WTC11 (cell line): ENCODE data around the gene C17orf114.

Experiments used
- ATAC-seq: fragments of 200-7000 bp; cut with Tn5 transposase; 2 replicates; pipeline ENCODE4 v1.10.0; 2021; ENCODE audit warnings: mild to moderate bottlenecking, moderate library complexity
- CTCF ChIA-PET: fragments of 300-600 bp; sonication (Branson Sonifier 250); formaldehyde crosslinking; loops from one replicate; lab custom pipeline; 2021; ENCODE audit warnings: antibody characterized with exemption; lab: Charles Lee
- POLR2A ChIA-PET: fragments of 350-600 bp; sonication (Branson Sonifier 250); formaldehyde crosslinking; loops from one replicate; lab custom pipeline; 2021; ENCODE audit warnings: antibody characterized with exemption; lab: Charles Lee
- DNase-seq: peaks from one replicate; pipeline ENCODE4 v3.0.0; 2021; ENCODE audit warnings: low spot score
- H3K27ac Mint-ChIP-seq: 2 replicates; pipeline ENCODE4 v1.8.0; 2021; ENCODE audit warnings: mixed read lengths
- H3K27me3 Mint-ChIP-seq: 2 replicates; pipeline ENCODE4 v1.8.0; 2021; ENCODE audit warnings: low read depth, mild to moderate bottlenecking, moderate library complexity, mixed read lengths
- H3K36me3 Mint-ChIP-seq: 2 replicates; pipeline ENCODE4 v1.8.0; 2021; ENCODE audit warnings: mixed read lengths
- H3K4me1 Mint-ChIP-seq: 2 replicates; pipeline ENCODE4 v1.8.0; 2022; ENCODE audit warnings: mixed read lengths
- H3K4me3 Mint-ChIP-seq: 2 replicates; pipeline ENCODE4 v1.8.0; 2021; ENCODE audit warnings: mild to moderate bottlenecking, moderate library complexity, mixed read lengths
- H3K9me3 Mint-ChIP-seq: 2 replicates; pipeline ENCODE4 v1.8.0; 2021; ENCODE audit warnings: mixed read lengths
- FOXK1 ChIP-seq: sonication (generic); formaldehyde crosslinking; IDR thresholded peaks from 2 replicates; pipeline ENCODE4 v1.8.0; 2022; ENCODE audit warnings: mild to moderate bottlenecking, moderate library complexity, missing genetic modification reagents
- FOXP1 ChIP-seq: sonication (generic); formaldehyde crosslinking; IDR thresholded peaks from 2 replicates; pipeline ENCODE4 v1.8.0; 2022; ENCODE audit warnings: missing genetic modification reagents, mild to moderate bottlenecking, moderate library complexity, borderline replicate concordance
- KAT7 ChIP-seq: sonication (generic); formaldehyde crosslinking; IDR thresholded peaks from 2 replicates; pipeline ENCODE4 v1.8.1; 2023; ENCODE audit warnings: missing genetic modification reagents, mild to moderate bottlenecking, borderline replicate concordance
- RORB ChIP-seq: fragments of 250-450 bp; sonication (Bioruptor Pico); IDR thresholded peaks from 2 replicates; pipeline ENCODE4 v1.9.0; 2021; ENCODE audit warnings: mild to moderate bottlenecking
- SP1 ChIP-seq: sonication (generic); formaldehyde crosslinking; conservative IDR thresholded peaks from 2 replicates; pipeline ENCODE4 v1.8.1; 2022; ENCODE audit warnings: missing genetic modification reagents
- TP53 ChIP-seq: sonication (generic); formaldehyde crosslinking; IDR thresholded peaks from 2 replicates; pipeline ENCODE4 v1.8.1; 2023; ENCODE audit warnings: mild to moderate bottlenecking, missing genetic modification reagents
- ZNF138 ChIP-seq: sonication (generic); formaldehyde crosslinking; conservative IDR thresholded peaks from 2 replicates; pipeline ENCODE4 v1.8.1; 2022; ENCODE audit warnings: mild to moderate bottlenecking, moderate library complexity, missing genetic modification reagents
- ZNF263 ChIP-seq: sonication (generic); formaldehyde crosslinking; IDR thresholded peaks from 2 replicates; pipeline ENCODE4 v1.8.1; 2022; ENCODE audit warnings: low read depth, mild to moderate bottlenecking, moderate library complexity, missing genetic modification reagents
- ZNF281 ChIP-seq: sonication (generic); formaldehyde crosslinking; IDR thresholded peaks from 2 replicates; pipeline ENCODE4 v1.8.0; 2023; ENCODE audit warnings: mild to moderate bottlenecking, missing genetic modification reagents
- ZNF416 ChIP-seq: fragments of 250-450 bp; sonication (Bioruptor Pico); IDR thresholded peaks from 2 replicates; pipeline ENCODE4 v1.9.0; 2021; ENCODE audit warnings: mild to moderate bottlenecking, inconsistent platforms
- ZNF423 ChIP-seq: fragments of 250-450 bp; sonication (Bioruptor Pico); IDR thresholded peaks from 2 replicates; pipeline ENCODE4 v2.1.2; 2022; ENCODE audit warnings: mild to moderate bottlenecking, moderate library complexity
- TF ChIP-seq, protein P1 (sequence below): sonication (generic); formaldehyde crosslinking; IDR thresholded peaks from 2 replicates; pipeline ENCODE4 v1.8.1; 2022; ENCODE audit warnings: mild to moderate bottlenecking, moderate library complexity, missing genetic modification reagents
- TF ChIP-seq, protein P2 (sequence below): sonication (generic); formaldehyde crosslinking; IDR thresholded peaks from 2 replicates; pipeline ENCODE4 v1.8.0; 2022; ENCODE audit warnings: mild to moderate bottlenecking, missing genetic modification reagents

Gene C17orf114

DNA sequence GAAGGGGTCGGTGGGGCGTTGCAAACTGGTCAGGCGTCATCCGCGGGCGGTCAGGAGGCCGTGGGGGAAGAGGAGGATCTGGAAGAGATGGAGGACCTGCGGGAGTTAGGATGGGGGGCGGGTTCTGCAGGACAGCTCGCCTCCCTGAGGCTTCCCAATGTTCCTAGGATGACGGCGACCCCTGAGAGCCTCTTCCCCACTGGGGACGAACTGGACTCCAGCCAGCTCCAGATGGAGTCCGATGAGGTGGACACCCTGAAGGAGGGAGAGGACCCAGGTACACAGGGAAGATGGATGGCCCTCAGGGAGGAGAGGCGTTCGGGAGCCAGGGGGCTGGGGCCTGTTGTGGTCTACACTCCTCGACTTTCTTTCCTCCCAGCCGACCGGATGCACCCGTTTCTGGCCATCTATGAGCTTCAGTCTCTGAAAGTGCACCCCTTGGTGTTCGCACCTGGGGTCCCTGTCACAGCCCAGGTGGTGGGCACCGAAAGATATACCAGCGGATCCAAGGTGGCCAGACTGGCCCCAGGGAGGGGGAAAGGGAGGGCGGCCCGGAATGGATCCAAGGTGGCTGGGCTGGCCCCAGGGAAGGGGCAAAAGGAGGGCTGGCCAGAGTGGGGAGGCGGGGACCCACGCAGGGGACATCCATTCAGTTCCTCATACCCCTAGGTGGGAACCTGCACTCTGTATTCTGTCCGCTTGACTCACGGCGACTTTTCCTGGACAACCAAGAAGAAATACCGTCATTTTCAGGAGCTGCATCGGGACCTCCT lies 5.7 kb upstream of the C17orf114 start:
- peak overlapping the region; percentile 36; the same call in 1 of the 2 replicates for H3K27ac Mint-ChIP-seq
- peak overlapping the region; percentile 89 for H3K4me3 Mint-ChIP-seq
- ChIA-PET POLR2A (interaction anchor here (0.7 to 1.1 kb wide), 3 partner anchors 12 to 62 kb away, joined by 3 read pairs; partner anchors contain the start of gene PSMB6), CTCF (interaction anchor here (0.6 to 3.7 kb wide), 11 partner anchors 12 to 501 kb away, joined by 3 to 27 read pairs (median 3); partner anchors contain the start of genes ARRB2, C17orf107, GLTPD2 and MED11)
- DNase-seq (no peak), ATAC-seq (peak; percentile 3; the same call in 1 of the 2 replicates)
- TF ChIP-seq ZNF263 (CRISPR knock-in tag) (0 out of 2 replicates have a peak, but pooled peaks have one; percentile 15), FOXK1 (CRISPR knock-in tag) (no peak)
- no peaks in the 10 kb centered on the region for H3K9me3 Mint-ChIP-seq
- peaks cover 10% of the 10 kb centered on the region for H3K4me1 Mint-ChIP-seq
- peaks cover 17% of the 10 kb centered on the region for H3K36me3 Mint-ChIP-seq
- H3K27me3 Mint-ChIP-seq: peaks cover 4% of the 10 kb centered on the region; the same call in 1 of the 2 replicates

GRCh38 chr17:4806777-4807604 lies 4.9 kb upstream of the C17orf114 start, which contains the start of gene PLD2:
PLD2 (plus strand) TSS chr17:4807152; CDS start chr17:4807773, 621 bp downstream.
- Mint-ChIP-seq H3K27ac (peak within 1 kb of the TSS; percentile 36; the same call in 1 of the 2 replicates), H3K9me3 (no peaks in the 10 kb centered on the region), H3K4me1 (peaks cover 10% of the 10 kb centered on the region), H3K4me3 (peak within 1 kb of the TSS; percentile 89), H3K36me3 (peaks cover 17% of the 10 kb centered on the region), H3K27me3 (peaks cover 4% of the 10 kb centered on the region; the same call in 1 of the 2 replicates)
- TF ChIP-seq ZNF263 (CRISPR knock-in tag) (0 out of 2 replicates have a peak, but pooled peaks have one; percentile 3), TP53 (CRISPR knock-in tag) (0 out of 2 replicates have a peak, but pooled peaks have one; percentile 11), FOXK1 (CRISPR knock-in tag) (0 out of 2 replicates have a peak, but pooled peaks have one; percentile 26), RORB (CRISPR knock-in tag) (no peak), FOXP1 (0 out of 2 replicates have a peak, but pooled peaks have one; percentile 28), SP1 (CRISPR knock-in tag) (peak; percentile 50; the same call in 1 of the 2 replicates), KAT7 (CRISPR knock-in tag) (peak; percentile 60; the same call in 1 of the 2 replicates), ZNF138 (CRISPR knock-in tag) (no peak), ZNF416 (CRISPR knock-in tag) (0 out of 2 replicates have a peak, but pooled peaks have one; percentile 37)
- TF ChIP-seq, protein P1, sequence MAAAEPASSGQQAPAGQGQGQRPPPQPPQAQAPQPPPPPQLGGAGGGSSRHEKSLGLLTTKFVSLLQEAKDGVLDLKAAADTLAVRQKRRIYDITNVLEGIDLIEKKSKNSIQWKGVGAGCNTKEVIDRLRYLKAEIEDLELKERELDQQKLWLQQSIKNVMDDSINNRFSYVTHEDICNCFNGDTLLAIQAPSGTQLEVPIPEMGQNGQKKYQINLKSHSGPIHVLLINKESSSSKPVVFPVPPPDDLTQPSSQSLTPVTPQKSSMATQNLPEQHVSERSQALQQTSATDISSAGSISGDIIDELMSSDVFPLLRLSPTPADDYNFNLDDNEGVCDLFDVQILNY (CRISPR knock-in tag): no peak
- TF ChIP-seq, protein P2, sequence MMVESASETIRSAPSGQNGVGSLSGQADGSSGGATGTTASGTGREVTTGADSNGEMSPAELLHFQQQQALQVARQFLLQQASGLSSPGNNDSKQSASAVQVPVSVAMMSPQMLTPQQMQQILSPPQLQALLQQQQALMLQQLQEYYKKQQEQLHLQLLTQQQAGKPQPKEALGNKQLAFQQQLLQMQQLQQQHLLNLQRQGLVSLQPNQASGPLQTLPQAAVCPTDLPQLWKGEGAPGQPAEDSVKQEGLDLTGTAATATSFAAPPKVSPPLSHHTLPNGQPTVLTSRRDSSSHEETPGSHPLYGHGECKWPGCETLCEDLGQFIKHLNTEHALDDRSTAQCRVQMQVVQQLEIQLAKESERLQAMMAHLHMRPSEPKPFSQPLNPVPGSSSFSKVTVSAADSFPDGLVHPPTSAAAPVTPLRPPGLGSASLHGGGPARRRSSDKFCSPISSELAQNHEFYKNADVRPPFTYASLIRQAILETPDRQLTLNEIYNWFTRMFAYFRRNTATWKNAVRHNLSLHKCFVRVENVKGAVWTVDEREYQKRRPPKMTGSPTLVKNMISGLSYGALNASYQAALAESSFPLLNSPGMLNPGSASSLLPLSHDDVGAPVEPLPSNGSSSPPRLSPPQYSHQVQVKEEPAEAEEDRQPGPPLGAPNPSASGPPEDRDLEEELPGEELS (CRISPR knock-in tag): 0 out of 2 replicates have a peak, but pooled peaks have one; percentile 42
- ChIA-PET POLR2A (interaction anchor here (0.5 to 1.6 kb wide), 5 partner anchors 11 to 248 kb away, joined by 3 to 12 read pairs (median 3); partner anchors contain the start of gene PSMB6), CTCF (interaction anchor here (0.6 to 3.7 kb wide), 12 partner anchors 11 to 500 kb away, joined by 3 to 27 read pairs (median 4); partner anchors contain the start of genes ARRB2, GLTPD2, MED11 and PSMB6)
- ATAC-seq (peak; percentile 95), DNase-seq (peak; percentile 85)

GRCh38 chr17:4806456-4806776 lies 4.3 kb upstream of the C17orf114 start:
- Mint-ChIP-seq H3K27me3 (peaks cover 4% of the 10 kb centered on the region; the same call in 1 of the 2 replicates), H3K9me3 (no peaks in the 10 kb centered on the region), H3K4me3 (peak overlapping the region; percentile 71), H3K27ac (no peak overlapping the region), H3K4me1 (peaks cover 10% of the 10 kb centered on the region), H3K36me3 (peaks cover 15% of the 10 kb centered on the region)
- peak; percentile 28 for DNase-seq
- TF ChIP-seq ZNF423 (CRISPR knock-in tag) (0 out of 2 replicates have a peak, but pooled peaks have one; percentile 50), ZNF281 (CRISPR knock-in tag) (no peak)
- CTCF ChIA-PET: interaction anchor here (0.7 to 3.7 kb wide), 9 partner anchors 10 to 96 kb away, joined by 3 to 27 read pairs (median 5); partner anchors contain the start of genes ARRB2, GLTPD2, MED11 and PSMB6
- peak; percentile 13; the same call in 1 of the 2 replicates for ATAC-seq
- POLR2A ChIA-PET: interaction anchor here (1.6 kb wide), 1 partner anchor 16 kb away, joined by 12 read pairs; no protein-coding TSS in a partner anchor
